Activated CD8-positive, alpha-beta T cell treated with anti-CD3 and anti-CD28 coated beads for 36 hours (primary cell): ENCODE data around the gene C11orf98. TPM values are rescaled to one million over a fixed set of nuclear protein-coding genes. Genes with fewer than 3 reads are reported as not detected.
"Not testable (repeated sequence)": the region's sequence is repeated elsewhere in the genome, so short reads cannot be mapped to it uniquely, and the experiment has no call there.

Experiments used
- ATAC-seq: fragments of 200-7000 bp; cut with Tn5 transposase; one replicate; pipeline ENCODE4 v1.10.0; 2021; ENCODE audit warnings: mild to moderate bottlenecking, moderate library complexity
- CTCF ChIA-PET: fragments of 350-600 bp; sonication (Branson Sonifier 250); formaldehyde crosslinking; loops from one replicate; lab custom pipeline; 2021; ENCODE audit warnings: antibody characterized with exemption; lab: Charles Lee
- POLR2A ChIA-PET: fragments of 350-600 bp; sonication (Branson Sonifier 250); formaldehyde crosslinking; loops from one replicate; lab custom pipeline; 2021; ENCODE audit warnings: antibody characterized with exemption; lab: Charles Lee
- DNase-seq: peaks from one replicate; pipeline ENCODE4 v3.0.0-alpha.2; 2020
- H3K27ac Mint-ChIP-seq: one replicate; pipeline ENCODE4 v1.8.0; 2021; ENCODE audit warnings: mild to moderate bottlenecking, mixed read lengths
- H3K27me3 Mint-ChIP-seq: one replicate; pipeline ENCODE4 v1.8.0; 2021; ENCODE audit warnings: mixed read lengths
- H3K36me3 Mint-ChIP-seq: one replicate; pipeline ENCODE4 v1.8.0; 2021; ENCODE audit warnings: low read depth, mixed read lengths
- H3K4me1 Mint-ChIP-seq: one replicate; pipeline ENCODE4 v1.8.0; 2021; ENCODE audit warnings: low read depth, mixed read lengths
- H3K4me3 Mint-ChIP-seq: one replicate; pipeline ENCODE4 v1.8.0; 2021; ENCODE audit warnings: mild to moderate bottlenecking, moderate library complexity, mixed read lengths
- H3K9me3 Mint-ChIP-seq: one replicate; pipeline ENCODE4 v1.8.0; 2021; ENCODE audit warnings: mixed read lengths
- intact Hi-C: fragments of 100-400 bp; cut with micrococcal nuclease; formaldehyde crosslinking; loops from one replicate; pipeline ENCODE4 v1.10.0; 2022
- total RNA-seq, 2 experiments: library from RNA; stranded (reverse); gene quantifications; one replicate each; pipeline ENCODE4 v1.2.3, GENCODE V29; 2021
- TF ChIP-seq, protein P1 (sequence below): fragments of 200-600 bp; IDR thresholded peaks from one replicate; pipeline ENCODE4 v1.8.0; 2022; ENCODE audit warnings: antibody characterized with exemption, mild to moderate bottlenecking

C11orf98 gene
- total RNA-seq, 2 experiments from 2014 or later: 108 TPM

DNA sequence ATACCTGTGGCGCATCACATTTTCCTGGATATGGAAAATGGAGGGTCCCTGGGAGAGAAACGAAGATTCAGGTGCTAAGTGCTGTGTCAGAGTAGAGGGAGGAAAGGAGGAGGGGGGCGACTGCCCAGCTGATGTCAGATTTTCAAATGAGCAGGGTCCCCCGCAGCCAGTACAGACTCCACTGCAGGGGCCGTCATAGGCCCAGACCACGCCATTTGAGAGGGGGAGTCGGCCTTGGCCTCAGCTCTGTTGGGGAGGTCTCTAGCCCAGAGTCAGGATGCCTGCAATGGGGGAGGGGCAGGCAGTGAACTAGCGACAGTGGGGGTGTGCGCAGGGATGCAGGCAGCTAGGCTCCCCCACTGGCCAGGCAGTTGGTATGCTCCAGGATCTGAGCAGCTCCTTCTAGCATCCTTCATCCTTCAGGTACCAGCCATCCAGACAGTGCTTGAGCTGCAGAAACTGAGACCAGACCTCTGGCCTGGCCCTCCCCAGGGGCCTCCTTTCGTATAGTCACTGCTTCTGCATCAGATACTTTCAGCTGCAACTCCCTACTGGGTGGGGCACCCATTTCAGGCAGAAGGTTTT lies 42.4 kb upstream of the C11orf98 start, which contains the start of the genes BSCL2 and GNG3:
Gene BSCL2 (minus strand): TSS at position 148 of the 585 bp plus-strand sequence. CDS start 229 bp downstream, outside the sequence.
Gene GNG3 (plus strand): TSS at position 400 of the 585 bp plus-strand sequence. CDS start 620 bp downstream, outside the sequence.
- Mint-ChIP-seq H3K4me1 (peaks cover 47% of the 10 kb centered on the region), H3K4me3 (peak within 1 kb of the TSS; percentile 91), H3K27me3 (no peaks in the 10 kb centered on the region), H3K27ac (peak within 1 kb of the TSS; percentile 99), H3K9me3 (no peaks in the 10 kb centered on the region), H3K36me3 (peaks cover 42% of the 10 kb centered on the region)
- POLR2A ChIA-PET: interaction anchor here (0.9 to 6.3 kb wide), 16 partner anchors 8 to 174 kb away, joined by 3 to 41 read pairs (median 5); partner anchors contain the start of genes HNRNPUL2, INTS5, LBHD1 and MTA2
- CTCF ChIA-PET: interaction anchor here (0.6 to 2.9 kb wide), 9 partner anchors 13 to 312 kb away, joined by 3 to 13 read pairs (median 5); partner anchors contain the start of genes HNRNPUL2, ROM1, TMEM179B and TTC9C
- intact Hi-C loops: no loop called here
- ATAC-seq (no peak), DNase-seq (peak; percentile 21)
- TF ChIP-seq, protein P1, sequence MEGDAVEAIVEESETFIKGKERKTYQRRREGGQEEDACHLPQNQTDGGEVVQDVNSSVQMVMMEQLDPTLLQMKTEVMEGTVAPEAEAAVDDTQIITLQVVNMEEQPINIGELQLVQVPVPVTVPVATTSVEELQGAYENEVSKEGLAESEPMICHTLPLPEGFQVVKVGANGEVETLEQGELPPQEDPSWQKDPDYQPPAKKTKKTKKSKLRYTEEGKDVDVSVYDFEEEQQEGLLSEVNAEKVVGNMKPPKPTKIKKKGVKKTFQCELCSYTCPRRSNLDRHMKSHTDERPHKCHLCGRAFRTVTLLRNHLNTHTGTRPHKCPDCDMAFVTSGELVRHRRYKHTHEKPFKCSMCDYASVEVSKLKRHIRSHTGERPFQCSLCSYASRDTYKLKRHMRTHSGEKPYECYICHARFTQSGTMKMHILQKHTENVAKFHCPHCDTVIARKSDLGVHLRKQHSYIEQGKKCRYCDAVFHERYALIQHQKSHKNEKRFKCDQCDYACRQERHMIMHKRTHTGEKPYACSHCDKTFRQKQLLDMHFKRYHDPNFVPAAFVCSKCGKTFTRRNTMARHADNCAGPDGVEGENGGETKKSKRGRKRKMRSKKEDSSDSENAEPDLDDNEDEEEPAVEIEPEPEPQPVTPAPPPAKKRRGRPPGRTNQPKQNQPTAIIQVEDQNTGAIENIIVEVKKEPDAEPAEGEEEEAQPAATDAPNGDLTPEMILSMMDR: no peak

DNA sequence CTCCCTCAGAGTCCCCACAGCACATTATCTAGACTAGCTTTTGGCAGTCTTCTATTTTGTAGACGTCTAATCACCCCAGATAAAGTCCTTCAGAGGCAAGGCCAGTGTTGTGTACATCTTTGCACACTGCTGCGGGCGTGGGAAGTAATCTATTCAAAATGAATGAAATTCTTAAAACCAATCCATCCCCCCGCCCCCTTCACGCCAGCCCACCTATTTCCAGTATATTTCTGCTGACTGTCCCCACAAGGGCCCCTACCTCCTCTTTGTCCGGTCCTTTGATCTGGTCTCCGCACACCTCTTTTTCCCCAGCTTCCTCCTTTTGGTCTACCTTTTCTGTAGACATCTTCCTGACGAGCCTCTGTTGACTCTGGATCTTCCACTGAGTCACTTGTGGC lies 41.8 kb upstream of the C11orf98 start:
- ATAC-seq: no peak
- peak overlapping the region; percentile 7 for H3K27ac Mint-ChIP-seq
- peak overlapping the region; percentile 84 for H3K4me3 Mint-ChIP-seq
- H3K9me3 Mint-ChIP-seq: no peaks in the 10 kb centered on the region
- DNase-seq: no peak
- H3K27me3 Mint-ChIP-seq: no peaks in the 10 kb centered on the region
- POLR2A ChIA-PET: interaction anchor here (0.9 to 6.3 kb wide), 15 partner anchors 8 to 154 kb away, joined by 3 to 41 read pairs (median 5); partner anchors contain the start of genes HNRNPUL2, INTS5, LBHD1 and TTC9C
- H3K36me3 Mint-ChIP-seq: peaks cover 42% of the 10 kb centered on the region
- CTCF ChIA-PET: interaction anchor here (1.2 to 2.9 kb wide), 6 partner anchors 12 to 282 kb away, joined by 3 to 12 read pairs (median 7); partner anchors contain the start of genes ROM1, TMEM179B and ZBTB3
- peaks cover 45% of the 10 kb centered on the region for H3K4me1 Mint-ChIP-seq
- intact Hi-C loops: no loop called here
- TF ChIP-seq, protein P1: no peak

DNA sequence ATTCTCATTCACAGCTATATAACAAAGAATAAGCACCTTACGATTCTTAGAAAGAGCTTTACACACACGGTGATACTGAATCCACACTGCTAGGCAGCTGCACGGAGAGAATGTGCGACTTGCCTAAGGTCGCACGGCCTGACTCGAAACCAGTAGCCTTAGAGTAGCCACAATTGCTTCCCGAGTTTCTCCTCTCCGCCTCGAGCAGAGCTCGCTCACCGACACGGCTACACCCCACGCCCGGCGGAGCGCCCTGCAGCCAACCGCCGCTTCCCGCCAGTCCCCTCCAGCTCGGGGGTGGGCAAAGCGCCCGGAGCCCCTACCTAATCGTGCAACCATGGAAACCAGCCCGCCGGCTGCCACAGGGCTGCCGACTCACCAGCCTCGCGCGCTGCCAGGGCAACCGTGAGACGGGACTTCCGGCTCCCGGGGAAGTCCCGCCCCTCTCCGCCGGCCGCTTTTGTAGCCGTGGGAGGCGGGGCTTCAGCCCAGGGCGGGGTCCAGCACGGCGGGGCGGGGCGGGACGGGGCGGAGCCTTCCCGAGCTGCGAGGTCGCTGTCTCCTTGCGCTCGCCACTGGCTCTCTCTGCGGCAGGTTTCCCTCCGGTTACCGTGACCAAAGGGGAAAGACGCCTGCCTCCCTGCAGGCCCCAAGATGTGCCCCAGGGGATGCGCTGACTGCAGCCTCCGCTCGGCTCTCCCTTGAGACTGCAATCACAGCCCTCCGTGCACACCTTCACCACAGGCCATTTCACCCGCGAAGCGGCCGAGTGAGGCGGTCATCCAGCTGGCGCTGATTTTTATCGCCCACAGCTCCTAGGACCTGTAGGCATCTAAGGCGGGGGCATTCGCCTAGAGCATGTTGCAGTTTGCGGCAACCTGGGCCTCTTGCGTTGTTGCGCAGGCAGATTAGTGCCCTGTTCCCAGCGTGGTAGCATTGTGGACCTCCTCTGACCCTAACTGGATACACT lies 41.2 kb upstream of the C11orf98 start:
- H3K4me1 Mint-ChIP-seq: peaks cover 43% of the 10 kb centered on the region

DNA sequence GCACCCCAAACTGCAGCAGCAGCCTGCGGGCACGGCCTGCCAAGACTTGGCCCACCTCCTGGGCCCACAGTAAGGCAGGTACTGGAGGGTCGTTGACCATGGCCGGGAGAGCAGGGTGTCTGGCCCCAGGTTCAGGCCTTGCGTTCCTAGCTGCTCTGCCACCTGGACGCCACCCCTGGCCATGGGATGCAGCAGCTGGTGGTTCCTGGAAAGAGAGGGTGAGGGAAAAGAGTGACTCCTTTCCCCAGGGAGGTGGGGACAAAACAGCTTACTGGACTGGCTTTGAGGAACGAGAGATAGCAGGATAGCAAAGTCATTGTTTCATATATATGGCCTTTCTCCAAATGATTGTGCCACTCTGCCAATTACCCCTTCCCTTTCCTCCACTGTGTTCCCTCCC lies 40.4 kb upstream of the C11orf98 start:
- POLR2A ChIA-PET: interaction anchor here (0.7 to 6.3 kb wide), 14 partner anchors 8 to 176 kb away, joined by 3 to 41 read pairs (median 4); partner anchors contain the start of genes LBHD1, SLC3A2, TMEM223 and TUT1
- Mint-ChIP-seq H3K9me3 (no peaks in the 10 kb centered on the region), H3K27ac (peak overlapping the region; percentile 77), H3K4me1 (peaks cover 39% of the 10 kb centered on the region), H3K4me3 (peak overlapping the region; percentile 84), H3K27me3 (no peaks in the 10 kb centered on the region), H3K36me3 (peaks cover 39% of the 10 kb centered on the region)
- ATAC-seq: no peak
- TF ChIP-seq, protein P1: no peak
- intact Hi-C loops: no loop called here
- no peak for DNase-seq
- CTCF ChIA-PET: interaction anchor here (0.9 to 2.9 kb wide), 7 partner anchors 11 to 281 kb away, joined by 3 to 12 read pairs (median 7); partner anchors contain the start of genes C11orf98, CSKMT and TMEM179B

More for the DNA sequence above, 41.2 kb upstream of the C11orf98 start:
- peak; percentile 77 for ATAC-seq
- H3K4me3 Mint-ChIP-seq: peak overlapping the region; percentile 84
- DNase-seq: peak; percentile 97
- H3K9me3 Mint-ChIP-seq: no peaks in the 10 kb centered on the region
- peak overlapping the region; percentile 77 for H3K27ac Mint-ChIP-seq
- intact Hi-C loops: no loop called here
- CTCF ChIA-PET: interaction anchor here (0.7 to 2.9 kb wide), 8 partner anchors 12 to 282 kb away, joined by 3 to 12 read pairs (median 5); partner anchors contain the start of genes C11orf98, CSKMT, TMEM179B and ZBTB3
- POLR2A ChIA-PET: interaction anchor here (0.7 to 6.3 kb wide), 17 partner anchors 9 to 175 kb away, joined by 3 to 41 read pairs (median 4); partner anchors contain the start of genes INTS5, LBHD1, SLC3A2 and TMEM223
- TF ChIP-seq, protein P1: no peak
- no peaks in the 10 kb centered on the region for H3K27me3 Mint-ChIP-seq
- H3K36me3 Mint-ChIP-seq: peaks cover 45% of the 10 kb centered on the region

DNA sequence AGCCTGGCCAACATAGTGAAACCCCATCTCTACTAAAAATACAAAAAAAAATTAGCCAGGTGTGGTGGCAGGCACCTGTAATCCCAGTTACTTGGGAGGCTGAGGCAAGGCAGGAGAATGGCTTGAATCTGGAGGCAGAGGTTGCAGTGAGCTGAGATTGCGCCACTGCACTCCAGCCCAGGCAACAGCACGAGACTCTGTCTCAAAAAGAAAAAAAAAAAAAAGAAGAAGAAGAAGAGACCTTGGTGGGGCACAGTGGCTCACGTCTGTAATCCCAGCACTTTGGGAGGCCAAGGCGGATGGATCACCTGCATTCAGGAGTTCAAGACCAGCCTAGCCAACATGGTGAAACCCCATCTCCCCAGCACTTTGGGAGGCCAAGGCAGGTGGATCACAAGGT lies 38.9 kb upstream of the C11orf98 start:
- H3K4me1 Mint-ChIP-seq: peaks cover 32% of the 10 kb centered on the region
- DNase-seq, H3K4me3 Mint-ChIP-seq, H3K27me3 Mint-ChIP-seq, intact Hi-C loops, H3K9me3 Mint-ChIP-seq, H3K27ac Mint-ChIP-seq, ATAC-seq: not testable (repeated sequence)
- POLR2A ChIA-PET: interaction anchor here (1.4 to 1.8 kb wide), 2 partner anchors 40 to 137 kb away, joined by 4 to 5 read pairs; partner anchors contain the start of gene C11orf98
- CTCF ChIA-PET: interaction anchor here (0.6 to 2.5 kb wide), 2 partner anchors 10 to 24 kb away, joined by 3 to 16 read pairs; no protein-coding TSS in a partner anchor
- H3K36me3 Mint-ChIP-seq: peaks cover 32% of the 10 kb centered on the region
